ENCODE data around the gene RFPL3. TPM values are rescaled to one million over a fixed set of nuclear protein-coding genes. Genes with fewer than 3 reads are reported as not detected.

Gene RFPL3
- total RNA-seq, 2 donors from 2014 or later, result 1.7 TPM; not detected in 1

- WGBS, result 68% methylated on average over 5 of the region's 5 CpGs
These were observed 39.1 kb downstream of the RFPL3 start for GRCh38 chr22:32396746-32397145.

GRCh38 chr22:32401486-32401885 lies 43.8 kb downstream of the RFPL3 start:
- no peak for DNase-seq (ENCODE audit: low spot score)
- intact Hi-C loops (cut with DNase I), result no loop called here
- no peaks in the 10 kb centered on the region for H3K27me3 ChIP-seq (replicated peaks; ENCODE audit: insufficient read depth)
- peaks cover 2 to 7% of the 10 kb centered on the region in 2 donors for H3K36me3 ChIP-seq
- no peaks in the 10 kb centered on the region for H3K9me3 ChIP-seq
- H3K4me1 ChIP-seq (replicated peaks), result no peaks in the 10 kb centered on the region
- 70% methylated on average over 4 of the region's 4 CpGs for WGBS
- H3K4me3 ChIP-seq, result no peak overlapping the region
- H3K27ac ChIP-seq, result no peak overlapping the region
- TF ChIP-seq CTCF (IDR thresholded peaks at IDR 0.05), result no peak
- no peak for TF ChIP-seq POLR2AphosphoS5 (IDR thresholded peaks at IDR 0.05)
- TF ChIP-seq POLR2A (IDR thresholded peaks at IDR 0.05), result no peak

More at GRCh38 chr22:32396746-32397145, 39.1 kb downstream of the RFPL3 start:
- Histone ChIP-seq H3K4me1 (replicated peaks) (no peaks in the 10 kb centered on the region), H3K9me3 (no peaks in the 10 kb centered on the region), H3K36me3 (peaks cover 16 to 22% of the 10 kb centered on the region in 2 donors), H3K27ac (no peak overlapping the region), H3K4me3 (no peak overlapping the region), H3K27me3 (replicated peaks; ENCODE audit: insufficient read depth) (no peaks in the 10 kb centered on the region)
- no peak for TF ChIP-seq CTCF (IDR thresholded peaks at IDR 0.05)
- no peak for TF ChIP-seq POLR2AphosphoS5 (IDR thresholded peaks at IDR 0.05)
- no peak for TF ChIP-seq POLR2A (IDR thresholded peaks at IDR 0.05)
- intact Hi-C loops (cut with DNase I), result no loop called here
- no peak for DNase-seq (ENCODE audit: low spot score)

- Histone ChIP-seq H3K27me3 (replicated peaks; ENCODE audit: insufficient read depth) (no peaks in the 10 kb centered on the region), H3K27ac (no peak overlapping the region), H3K9me3 (no peaks in the 10 kb centered on the region), H3K36me3 (peaks cover 2 to 15% of the 10 kb centered on the region in 2 donors), H3K4me3 (no peak overlapping the region), H3K4me1 (replicated peaks) (peaks cover 1% of the 10 kb centered on the region)
- no peak for TF ChIP-seq POLR2A (IDR thresholded peaks at IDR 0.05)
- intact Hi-C loops (cut with DNase I), result no loop called here
- no peak for DNase-seq (ENCODE audit: low spot score)
- WGBS, result 89% methylated on average over 2 of the region's 2 CpGs
These were observed 46.4 kb downstream of the RFPL3 start for GRCh38 chr22:32404021-32404420.

GRCh38 chr22:32407312-32407711 lies 49.6 kb downstream of the RFPL3 start:
- Histone ChIP-seq H3K9me3 (no peaks in the 10 kb centered on the region), H3K4me1 (replicated peaks) (peaks cover 2% of the 10 kb centered on the region), H3K27ac (no peak overlapping the region), H3K27me3 (replicated peaks; ENCODE audit: insufficient read depth) (no peaks in the 10 kb centered on the region), H3K36me3 (peaks cover 0 to 8% of the 10 kb centered on the region in 2 donors), H3K4me3 (no peak overlapping the region)
- DNase-seq (ENCODE audit: low spot score), result no peak
- WGBS, result 89% methylated on average over 3 of the region's 3 CpGs
- intact Hi-C loops (cut with DNase I), result no loop called here
- TF ChIP-seq POLR2AphosphoS5 (IDR thresholded peaks at IDR 0.05) (no peak), POLR2A (IDR thresholded peaks at IDR 0.05) (no peak), CTCF (IDR thresholded peaks at IDR 0.05) (no peak)

- TF ChIP-seq CTCF (IDR thresholded peaks at IDR 0.05) (no peak), POLR2AphosphoS5 (IDR thresholded peaks at IDR 0.05) (no peak), POLR2A (IDR thresholded peaks at IDR 0.05) (no peak)
These were observed 50.3 kb downstream of the RFPL3 start for GRCh38 chr22:32407936-32408335.

More at GRCh38 chr22:32407936-32408335, 50.3 kb downstream of the RFPL3 start:
- Histone ChIP-seq H3K4me3 (no peak overlapping the region), H3K4me1 (replicated peaks) (peaks cover 2% of the 10 kb centered on the region), H3K9me3 (no peaks in the 10 kb centered on the region), H3K36me3 (peaks cover 0 to 8% of the 10 kb centered on the region in 2 donors), H3K27me3 (replicated peaks; ENCODE audit: insufficient read depth) (no peaks in the 10 kb centered on the region), H3K27ac (no peak overlapping the region)
- no peak for DNase-seq (ENCODE audit: low spot score)
- intact Hi-C loops (cut with DNase I), result no loop called here
- WGBS, result 66% methylated on average over 2 of the region's 2 CpGs
